NCI-H2171 (cell line): ENCODE measurements around the gene ZNF774.
"Not testable (repeated sequence)": the region's sequence is repeated elsewhere in the genome, so short reads cannot be mapped to it uniquely, and the experiment has no call there.

Experiments
- DNase-seq: peaks from one replicate; lab custom pipeline; 2025; lab: John Stamatoyannopoulos, UW

Gene ZNF774

DNA sequence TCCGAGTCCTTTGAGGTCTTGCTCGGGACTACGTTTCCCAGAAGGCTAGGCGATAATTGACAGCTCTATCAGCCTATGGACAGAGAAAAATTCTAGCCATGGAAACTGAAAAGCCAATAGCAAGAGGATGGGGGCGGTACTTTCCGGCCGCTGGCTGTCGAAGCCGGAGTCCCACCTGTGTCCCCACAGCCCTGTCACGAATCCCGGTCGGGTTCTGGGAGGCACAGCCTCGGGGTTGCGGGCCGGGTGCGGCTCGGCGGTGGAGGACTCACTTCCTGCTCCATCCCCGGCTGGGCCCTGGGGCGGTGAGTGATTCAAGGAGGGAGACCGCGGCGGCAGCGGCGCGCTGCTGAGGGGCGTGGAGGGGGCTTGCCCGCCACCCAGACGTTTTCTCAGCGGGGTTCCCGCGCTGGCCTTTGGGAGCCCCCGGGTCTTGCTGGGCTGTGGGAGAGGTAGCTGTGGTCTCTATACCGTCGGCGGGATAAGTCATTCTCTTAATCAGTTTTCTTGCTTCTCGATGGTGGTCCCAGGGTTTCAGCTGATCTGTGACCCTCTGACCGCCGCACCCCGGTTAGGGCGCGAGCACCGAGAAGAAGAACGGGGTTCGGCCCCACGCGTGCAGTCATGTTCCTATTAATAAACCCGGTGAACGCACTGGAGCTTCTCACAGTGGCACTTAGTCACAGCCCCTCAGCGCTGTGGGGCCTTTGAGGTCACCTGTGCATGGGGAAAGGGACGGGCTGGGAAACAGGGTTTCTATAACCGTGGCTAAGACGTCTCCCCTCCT is at the start of gene ZNF774:
ZNF774 (plus strand) TSS at position 178 of the 787 bp plus-strand sequence. CDS start 2,377 bp downstream, outside the sequence.
- peak; percentile 92 for DNase-seq

DNA sequence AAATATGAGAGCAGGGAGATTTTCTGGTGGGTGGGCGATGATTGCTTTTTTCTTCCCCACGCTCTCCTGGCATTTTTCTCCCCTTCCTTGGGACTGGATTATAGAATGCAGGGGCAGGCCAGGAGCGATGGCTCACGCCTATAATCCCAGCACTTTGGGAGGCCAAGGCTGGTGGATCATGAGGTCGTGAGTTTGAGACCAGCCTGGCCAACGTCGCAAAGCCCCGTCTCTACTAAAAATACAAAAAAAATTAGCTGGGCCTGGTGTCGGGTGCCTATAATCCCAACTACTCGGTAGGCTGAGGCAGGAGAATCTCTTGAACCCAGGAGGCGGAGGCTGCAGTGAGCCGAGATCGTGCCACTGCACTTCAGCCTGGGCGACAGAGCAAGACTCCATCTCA is 46.7 kb upstream of the ZNF774 start:
- not testable (repeated sequence) for DNase-seq

DNA sequence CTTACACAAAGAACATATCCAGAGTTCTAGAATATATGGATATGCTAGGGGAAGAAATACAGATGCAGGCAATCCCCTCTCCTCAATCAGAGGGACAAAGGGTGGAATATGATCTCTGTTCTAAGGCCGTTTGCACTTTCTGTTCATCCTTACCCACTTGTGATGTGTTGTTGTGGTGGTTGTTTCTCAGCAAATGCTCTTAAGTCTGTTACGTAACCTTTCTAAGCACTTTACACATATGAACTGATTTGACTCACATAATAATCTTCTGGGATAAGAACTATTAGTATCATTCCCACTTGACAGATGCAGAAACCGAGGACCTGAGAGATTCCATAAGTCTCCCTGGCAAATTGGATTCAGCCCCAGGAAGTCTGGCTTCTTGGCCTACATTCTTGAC is 46.2 kb upstream of the ZNF774 start:
- DNase-seq: no peak

DNA sequence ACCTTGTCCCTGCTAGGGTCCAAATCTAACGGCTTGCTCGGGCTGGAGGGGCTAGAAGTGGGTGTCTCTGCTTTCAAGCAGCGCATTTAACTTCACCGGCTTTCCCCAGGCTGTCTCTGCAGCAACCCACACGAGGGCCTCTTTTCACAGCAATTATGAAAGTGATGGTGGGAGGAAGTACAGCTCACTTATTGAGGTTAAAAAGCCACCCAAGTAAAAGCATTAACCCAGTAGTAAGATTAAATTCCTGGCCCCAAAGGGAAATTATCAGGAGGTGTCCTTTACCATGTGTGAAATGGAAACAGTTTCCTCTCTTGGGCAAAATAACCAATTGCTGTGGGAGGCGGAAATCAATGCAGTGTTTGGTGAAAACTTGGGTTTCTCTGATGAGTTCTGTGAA is 45.5 kb upstream of the ZNF774 start:
- DNase-seq: no peak

DNA sequence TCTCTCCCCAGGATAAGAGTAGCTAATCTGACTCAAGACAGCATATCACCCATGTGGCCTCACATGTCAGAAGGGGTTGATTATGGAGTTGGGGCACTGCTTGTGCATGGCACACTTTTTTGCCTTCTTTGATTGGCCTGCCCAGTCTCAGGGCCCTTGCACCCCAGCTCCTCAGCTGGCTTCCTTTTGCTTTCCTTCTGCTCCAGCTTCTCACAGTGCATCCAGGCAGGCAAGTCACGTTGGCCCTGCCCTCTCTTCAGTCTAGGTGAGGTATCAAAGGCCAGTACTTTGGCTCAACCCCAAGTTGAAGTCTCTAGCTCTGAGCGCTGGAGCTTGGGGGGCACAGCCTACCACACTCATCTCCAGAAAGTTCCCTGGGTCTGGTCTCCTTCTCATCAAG is 44.4 kb upstream of the ZNF774 start:
- no peak for DNase-seq

DNA sequence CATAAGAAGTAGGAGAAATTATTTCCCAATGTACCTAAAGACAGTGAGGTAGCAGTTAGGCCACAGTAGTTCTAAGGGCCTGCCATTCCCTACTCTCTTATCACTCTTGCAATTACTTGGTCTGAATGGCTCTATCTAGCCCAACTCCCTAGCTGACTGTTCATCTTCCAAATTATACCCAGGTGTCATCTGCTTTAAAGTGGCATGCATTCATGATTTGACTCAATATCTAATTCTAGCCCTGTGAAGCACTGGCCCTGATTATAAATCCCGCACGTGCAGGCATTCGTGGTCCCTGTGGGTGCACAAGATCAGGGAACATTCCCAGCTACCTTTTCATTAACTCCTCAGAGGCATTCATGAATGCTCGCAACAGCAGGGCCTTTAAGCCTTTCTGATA is 43.1 kb upstream of the ZNF774 start:
- no peak for DNase-seq

DNA sequence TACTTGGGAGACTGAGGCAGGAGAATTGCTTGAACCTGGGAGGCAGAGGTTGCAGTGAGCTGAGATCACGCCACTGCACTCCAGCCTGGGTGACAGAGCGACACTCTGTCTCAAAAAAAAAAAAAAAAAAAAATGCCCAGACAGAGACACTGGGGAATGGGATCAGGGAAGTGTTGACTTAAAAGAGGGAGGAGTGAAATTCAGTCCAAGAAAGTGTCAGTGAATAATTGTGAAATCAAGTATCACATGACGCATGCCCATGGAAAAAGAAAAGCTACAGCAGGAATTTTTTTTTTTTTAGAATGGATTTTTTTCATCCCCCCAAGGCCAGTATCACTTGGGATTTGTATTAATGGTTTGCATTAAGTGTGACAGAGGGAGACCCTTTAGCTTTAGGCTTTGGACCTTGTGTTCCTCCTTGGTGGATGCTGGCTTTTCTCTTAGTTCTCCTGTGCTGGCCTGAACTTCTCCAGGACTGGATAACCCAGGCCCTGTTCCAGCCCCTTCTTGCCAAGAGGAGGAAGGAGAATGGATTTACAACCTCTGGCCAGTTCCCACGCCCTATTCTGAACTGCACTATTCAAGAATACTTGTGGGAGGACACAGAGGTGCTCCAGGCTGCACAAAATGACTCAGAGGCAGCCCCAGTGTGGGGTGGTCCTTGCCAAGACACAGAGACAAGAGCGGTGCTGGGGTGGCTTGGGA is 36.7 kb upstream of the ZNF774 start:
- DNase-seq: peak; percentile 34

DNA sequence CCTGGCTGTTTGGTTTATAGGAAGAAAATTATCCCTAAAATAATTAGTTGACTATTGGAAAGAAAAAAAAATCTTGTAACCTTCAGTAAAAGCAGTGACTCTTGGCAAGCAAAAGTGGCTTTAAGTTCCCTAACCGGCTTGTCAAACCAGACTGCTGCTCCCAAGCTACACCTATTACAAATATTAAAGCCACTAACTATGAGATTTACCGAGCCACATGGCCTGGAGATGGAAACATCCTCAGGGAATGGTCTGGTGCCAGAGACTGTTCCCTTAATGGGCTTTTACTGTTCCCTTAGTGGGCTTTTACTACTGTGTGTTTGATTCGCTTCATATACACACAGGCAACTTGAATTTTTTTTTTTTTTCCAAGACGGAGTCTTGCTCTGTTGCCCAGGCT is 35.9 kb upstream of the ZNF774 start:
- DNase-seq: no peak

DNA sequence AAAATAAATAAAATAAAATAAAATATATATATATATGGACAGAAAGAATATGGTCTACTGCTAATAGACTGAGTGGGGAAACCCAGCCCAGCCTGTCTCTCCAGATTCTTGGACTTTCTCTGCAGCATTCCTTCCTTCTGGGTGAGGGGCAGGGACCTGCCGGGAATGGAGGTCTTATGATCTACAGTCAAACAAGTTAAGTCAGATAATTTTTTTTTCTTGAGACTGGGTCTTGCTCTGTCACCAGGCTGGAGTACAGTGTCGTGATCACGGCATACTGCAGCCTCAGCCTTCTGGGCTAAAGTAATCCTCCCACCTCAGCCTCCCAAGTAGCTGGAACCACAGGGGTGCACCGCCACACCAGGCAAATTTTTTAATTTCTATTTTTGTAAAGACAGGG is 33.5 kb upstream of the ZNF774 start:
- no peak for DNase-seq

DNA sequence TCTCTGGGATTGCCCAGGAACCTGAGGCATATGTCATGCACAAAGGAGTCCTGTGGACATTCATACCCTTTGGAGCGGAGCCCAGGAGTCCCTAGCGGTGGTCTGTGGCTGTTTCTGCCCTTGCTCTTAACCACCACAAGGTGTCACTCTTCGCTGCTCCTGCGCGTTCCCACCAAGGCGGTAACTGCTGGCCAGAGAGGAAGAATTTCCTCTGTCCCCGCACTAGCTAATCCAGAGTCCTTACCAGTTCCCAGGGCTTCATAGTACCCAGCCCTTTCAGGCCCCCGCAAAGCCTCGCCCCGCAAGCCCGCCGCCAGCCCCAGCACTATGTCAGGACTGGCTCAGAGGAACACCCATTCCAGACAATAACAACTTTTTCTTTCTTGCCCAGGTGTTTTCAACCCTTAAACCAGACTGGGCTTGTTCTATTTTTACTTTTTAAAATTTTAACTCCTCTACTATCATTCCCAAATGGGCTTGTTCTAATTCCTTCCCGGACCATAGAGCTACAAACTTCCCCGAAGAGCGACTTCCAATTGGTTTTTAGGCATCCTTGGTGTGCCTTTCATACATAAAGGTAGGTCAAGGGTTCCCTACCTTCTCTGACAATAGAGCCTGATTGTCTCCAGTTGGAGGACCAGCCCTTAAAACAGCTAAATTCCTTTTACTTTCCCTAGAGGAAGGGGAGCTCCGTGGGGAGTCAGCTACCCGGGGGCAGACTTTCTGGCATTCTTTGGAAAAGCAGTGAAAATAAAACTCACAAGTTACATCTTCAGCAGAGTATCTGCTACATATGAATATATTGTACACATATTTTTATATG is 31.8 kb upstream of the ZNF774 start:
- DNase-seq: peak; percentile 66

DNA sequence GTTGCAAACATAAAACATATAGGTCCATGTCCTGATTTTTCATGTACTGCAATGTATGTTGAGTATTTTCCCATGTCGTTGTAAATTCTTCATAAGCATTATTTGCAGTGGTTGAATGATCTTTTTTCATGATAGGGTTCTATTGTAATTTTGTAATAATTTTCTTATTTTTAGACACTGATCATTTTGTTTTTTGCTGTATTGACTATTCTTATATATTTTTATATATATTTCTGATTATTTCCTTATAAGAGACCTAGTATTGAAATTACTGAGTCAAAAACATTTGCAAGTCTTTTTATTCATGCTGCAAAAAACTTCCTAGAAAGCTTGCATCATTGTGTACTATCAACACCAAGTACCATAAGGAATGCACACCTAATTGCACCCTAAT is 31.2 kb upstream of the ZNF774 start:
- DNase-seq: no peak

DNA sequence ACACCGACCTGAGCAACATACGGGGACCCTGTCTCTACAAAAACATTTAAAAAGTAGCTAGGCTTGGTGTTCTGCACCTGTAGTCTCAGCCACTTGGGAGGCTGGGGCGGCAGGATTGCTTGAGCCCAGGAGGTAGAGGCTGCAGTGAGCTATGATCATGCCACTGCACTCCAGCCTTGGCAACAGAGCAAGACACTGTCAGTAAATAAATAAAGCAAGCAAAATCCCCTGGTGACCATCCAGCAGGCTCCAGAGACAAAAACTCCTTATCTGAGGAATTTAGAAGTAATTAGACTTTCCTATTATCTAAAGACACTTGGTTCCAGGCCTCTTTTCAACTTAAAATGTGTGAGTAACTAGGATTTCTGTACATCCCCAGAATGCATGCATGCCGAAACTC is 29.5 kb upstream of the ZNF774 start:
- no peak for DNase-seq

DNA sequence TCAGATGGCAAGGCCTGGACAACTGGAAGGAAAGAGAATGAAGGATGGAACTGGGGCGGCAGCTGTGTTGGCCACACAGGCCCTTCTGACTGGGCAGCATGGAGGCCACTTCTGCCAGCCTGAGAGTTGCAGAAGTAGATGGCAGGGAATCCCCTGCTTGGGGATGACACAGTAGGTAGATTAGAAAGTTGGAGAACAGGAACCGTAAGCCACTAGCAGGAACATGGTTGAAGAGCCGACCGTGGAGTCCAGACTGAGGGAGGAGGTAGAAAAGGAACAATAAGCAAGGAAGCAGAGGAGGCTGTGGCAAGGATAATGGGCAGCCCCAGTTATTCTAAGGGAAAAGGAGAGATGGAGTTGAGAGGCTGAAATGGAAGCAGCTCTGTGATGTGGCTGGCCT is 26.4 kb upstream of the ZNF774 start:
- DNase-seq: no peak

DNA sequence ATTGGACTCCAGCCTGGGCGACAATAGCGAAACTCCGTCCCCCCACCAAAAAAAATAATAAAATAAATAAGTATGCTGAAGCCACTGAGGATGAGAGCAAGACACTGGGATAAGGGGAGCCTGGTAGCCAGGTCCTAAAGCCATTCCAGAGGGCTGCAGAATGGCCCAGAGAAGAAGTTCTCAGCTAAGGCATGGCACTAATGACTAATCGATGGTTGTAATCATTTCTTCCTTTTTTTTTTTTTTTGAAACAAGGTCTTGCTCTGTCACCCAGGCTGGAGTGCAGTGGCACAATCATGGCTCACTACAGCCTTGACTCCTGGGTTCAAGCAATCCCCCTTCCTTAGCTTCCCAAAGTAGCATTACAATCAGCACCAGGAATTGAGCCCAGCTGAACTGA is 25.6 kb upstream of the ZNF774 start:
- no peak for DNase-seq

DNA sequence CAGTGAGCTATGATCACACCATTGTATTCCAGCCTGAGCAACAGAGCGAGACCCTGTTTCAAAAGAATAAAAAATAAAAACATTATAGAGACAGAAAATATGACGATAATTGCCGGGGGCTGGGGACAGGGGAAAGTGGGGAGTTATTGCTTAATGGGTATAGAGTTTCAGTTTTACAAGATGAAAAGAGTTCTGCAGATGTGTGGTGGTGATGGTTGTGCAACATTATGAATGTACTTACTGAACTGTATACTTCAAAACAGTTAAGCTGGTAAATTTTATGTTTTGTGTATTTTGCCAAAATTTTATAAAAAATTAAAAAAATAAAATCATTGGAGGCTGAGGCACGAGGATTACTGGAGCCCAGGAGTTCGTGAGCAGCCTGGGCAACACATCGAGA is 24.8 kb upstream of the ZNF774 start:
- no peak for DNase-seq

DNA sequence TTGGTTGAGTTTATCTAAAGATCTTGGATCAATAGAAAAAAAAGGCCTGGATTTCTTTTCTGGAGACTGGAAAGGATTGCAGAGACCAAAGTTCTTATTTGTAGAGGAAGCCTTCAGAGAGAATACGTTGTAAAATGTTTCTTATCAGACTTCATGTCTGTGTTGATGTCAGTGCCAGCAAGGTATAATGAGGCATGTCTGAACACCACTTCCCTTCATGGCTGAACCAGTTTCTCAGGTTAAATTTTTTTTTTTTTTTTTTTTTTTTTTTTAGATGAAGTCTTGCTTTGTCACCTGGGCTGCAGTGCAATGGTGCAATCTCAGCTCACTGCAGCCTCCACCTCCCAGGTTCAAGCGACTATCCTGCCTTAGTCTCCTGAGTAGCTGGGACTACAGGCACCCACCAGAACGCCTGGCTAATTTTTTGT is 17.8 kb upstream of the ZNF774 start:
- no peak for DNase-seq

DNA sequence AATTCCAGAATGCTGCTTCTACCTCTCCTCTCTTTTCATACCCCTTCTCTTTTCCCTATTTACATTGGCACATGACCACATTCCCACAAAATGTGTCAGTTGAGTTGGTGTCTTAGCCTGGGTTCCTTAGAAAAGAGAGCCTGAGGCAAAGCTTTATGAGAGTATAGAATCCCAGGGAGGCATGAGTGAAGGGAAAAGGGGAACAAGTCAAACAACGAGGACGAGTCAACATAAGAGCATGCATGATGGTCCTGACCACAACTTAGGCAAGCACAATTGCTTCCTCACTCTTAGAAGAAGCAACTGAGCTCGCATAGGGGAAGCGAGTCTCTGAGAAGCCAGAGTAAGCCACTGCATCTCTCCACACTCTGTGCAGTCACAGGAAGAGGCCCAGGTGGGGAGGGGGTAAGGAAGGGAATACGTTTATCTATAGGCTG is 15.4 kb upstream of the ZNF774 start:
- DNase-seq: no peak

DNA sequence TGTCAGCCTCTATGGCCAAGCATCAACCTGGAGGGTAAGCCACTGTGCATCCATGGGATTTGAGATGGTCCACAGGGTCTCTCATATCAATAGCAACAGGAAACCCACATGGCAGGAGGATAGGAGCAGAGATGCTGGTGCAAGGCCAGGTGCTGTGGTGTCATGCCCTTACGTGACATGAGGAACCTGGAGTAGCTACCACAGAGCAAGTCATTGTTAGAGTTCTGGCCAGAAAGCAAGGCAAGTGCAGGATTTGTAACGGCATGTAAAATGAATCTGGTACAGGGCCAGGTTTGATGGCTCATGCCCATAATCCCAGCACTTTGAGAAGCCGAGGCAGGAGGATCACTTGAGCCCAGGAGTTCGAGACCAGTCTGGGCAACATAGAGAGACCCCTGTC is 14.8 kb upstream of the ZNF774 start:
- no peak for DNase-seq

DNA sequence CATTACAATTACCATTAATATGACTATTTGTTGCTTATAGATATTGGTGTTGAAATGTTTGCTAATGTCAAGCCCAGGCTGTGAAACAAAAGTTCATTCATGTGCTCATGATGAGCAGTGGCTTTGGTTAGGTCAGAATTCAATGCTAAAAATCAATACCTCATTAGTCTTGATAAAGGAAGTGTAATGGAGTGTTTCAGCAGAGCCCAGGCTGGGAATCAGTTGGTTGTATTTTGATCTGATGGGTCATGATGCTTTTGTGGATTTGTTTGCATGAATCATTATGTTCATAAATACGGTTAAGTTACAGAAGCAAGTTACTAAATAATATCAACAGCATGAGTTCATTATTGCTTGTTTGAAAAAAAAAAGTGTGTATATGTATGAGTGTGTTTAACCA is 13.6 kb upstream of the ZNF774 start:
- no peak for DNase-seq

DNA sequence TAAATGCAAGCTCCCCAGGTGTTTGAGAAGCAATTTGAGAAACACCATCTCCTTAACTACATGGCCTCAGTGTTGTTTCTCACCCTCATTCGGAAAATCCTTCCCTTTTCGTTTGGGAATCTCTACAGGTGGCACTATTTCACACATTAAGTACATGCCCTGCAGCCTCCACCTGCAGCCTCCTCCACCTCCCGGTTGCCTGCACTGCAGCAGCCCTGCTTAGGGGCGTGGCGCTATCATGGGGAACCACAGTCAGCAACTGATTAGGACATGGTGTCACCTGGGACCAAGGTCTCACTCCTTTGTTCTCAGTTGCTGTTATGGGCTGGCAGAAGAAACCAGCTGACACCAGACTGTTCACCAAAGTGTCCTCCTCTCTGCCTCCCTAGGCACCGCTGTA is 11.7 kb upstream of the ZNF774 start:
- DNase-seq: no peak

DNA sequence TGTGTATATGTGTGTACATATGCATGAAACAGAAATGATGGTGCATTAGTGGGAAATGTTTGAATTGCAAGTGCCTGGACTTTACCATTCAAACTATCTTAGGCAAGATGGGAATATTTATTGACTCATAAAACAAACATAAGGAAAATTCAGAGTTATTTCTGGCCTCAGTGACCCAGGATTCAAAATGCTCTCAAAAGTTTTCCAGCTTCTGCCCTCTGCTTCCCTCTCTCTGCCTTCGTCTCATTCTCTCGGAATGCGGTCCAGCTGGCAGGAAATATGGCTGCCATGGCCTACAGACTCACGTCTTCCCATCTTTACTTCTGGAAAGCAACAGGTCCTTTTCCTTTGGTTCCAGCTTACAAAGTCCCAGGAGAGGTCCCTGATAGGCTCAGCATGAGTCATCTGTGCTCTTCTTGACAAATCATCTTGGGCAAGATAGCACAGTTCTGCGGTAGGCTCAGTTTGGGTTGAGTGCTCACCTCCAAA is 8.7 kb upstream of the ZNF774 start:
- no peak for DNase-seq

DNA sequence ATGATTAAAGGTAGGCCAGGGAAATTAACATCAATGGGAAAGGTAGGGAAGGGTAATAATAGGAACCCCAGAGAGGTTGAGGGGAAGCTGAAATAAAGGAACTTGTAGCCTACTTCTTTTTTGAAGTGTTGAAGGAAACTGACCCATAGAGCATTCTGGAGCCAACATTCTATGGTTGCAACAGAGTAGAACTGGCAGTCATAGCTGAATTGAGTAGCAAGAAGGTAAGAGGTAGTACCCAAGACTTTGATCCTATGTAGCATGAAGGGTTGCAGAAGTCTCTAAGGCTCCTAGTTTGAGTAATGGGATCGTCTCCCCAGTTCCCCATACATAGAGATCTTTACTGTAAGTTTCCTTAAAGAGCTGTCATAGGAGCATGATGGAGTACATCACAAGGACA is 7.4 kb upstream of the ZNF774 start:
- no peak for DNase-seq

DNA sequence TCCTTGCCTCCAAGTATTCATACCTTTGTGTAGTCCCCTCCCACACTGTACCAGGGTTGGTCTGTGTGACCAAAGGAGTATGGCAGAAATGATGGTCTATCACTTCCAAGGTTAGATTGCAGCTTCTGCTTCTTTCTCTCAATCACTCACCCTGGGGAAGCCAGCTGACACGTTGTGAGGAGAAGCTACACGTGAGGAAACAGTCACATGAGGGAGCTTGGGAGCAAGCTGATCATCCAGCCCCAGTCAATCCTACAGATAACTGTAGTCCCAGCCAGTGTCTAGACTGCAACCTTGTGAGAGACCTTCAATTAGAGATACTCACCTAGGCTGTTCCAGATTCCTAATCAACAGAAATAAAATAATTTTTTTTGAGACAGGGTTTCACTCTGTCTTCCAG is 6.2 kb upstream of the ZNF774 start:
- no peak for DNase-seq
